Activated T-cell treated with anti-CD3 and anti-CD28 coated beads, Interleukin-2, amount 50 U/mL, for 4 hours (primary cell): ENCODE data around the gene RERE. TPM values are rescaled to one million over a fixed set of nuclear protein-coding genes. Genes with fewer than 3 reads are reported as not detected.
"Not testable (repeated sequence)": the region's sequence is repeated elsewhere in the genome, so short reads cannot be mapped to it uniquely, and the experiment has no call there.

Source experiments
- ATAC-seq, 2 donors: fragments of 200-7000 bp; cut with Tn5 transposase; one replicate each; pipeline ENCODE4 v1.10.0; 2021
- DNase-seq: peaks from one replicate; pipeline ENCODE4 v3.0.0-alpha.2; 2020
- H3K27me3 Mint-ChIP-seq: one replicate; pipeline ENCODE4 v1.8.0; 2021; ENCODE audit warnings: low read depth, mixed read lengths
- H3K36me3 Mint-ChIP-seq: one replicate; pipeline ENCODE4 v1.8.0; 2022; ENCODE audit warnings: mixed read lengths; ENCODE audit not compliant: insufficient read depth
- H3K4me1 Mint-ChIP-seq: one replicate; pipeline ENCODE4 v1.8.0; 2021; ENCODE audit warnings: low read depth, mixed read lengths
- H3K4me3 Mint-ChIP-seq: one replicate; pipeline ENCODE4 v1.8.0; 2021; ENCODE audit warnings: mild to moderate bottlenecking, moderate library complexity, mixed read lengths
- H3K9me3 Mint-ChIP-seq: one replicate; pipeline ENCODE4 v1.8.0; 2021; ENCODE audit warnings: mixed read lengths
- total RNA-seq, 3 donors: library from RNA; stranded (reverse); gene quantifications; one replicate each; pipeline ENCODE4 v1.2.1, GENCODE V29; 2021

The RERE gene
- total RNA-seq, 3 donors from 2014 or later: 40.5 to 53.4 (median 47.8) TPM

- no peak for DNase-seq
- H3K36me3 Mint-ChIP-seq: no peaks in the 10 kb centered on the region
- H3K9me3 Mint-ChIP-seq: no peaks in the 10 kb centered on the region
- no peak overlapping the region for H3K4me3 Mint-ChIP-seq
- H3K27me3 Mint-ChIP-seq: no peaks in the 10 kb centered on the region
- no peak for ATAC-seq
- H3K4me1 Mint-ChIP-seq: peaks cover 7% of the 10 kb centered on the region
Measured at GRCh38 chr1:8800416-8800815, 17.0 kb downstream of the RERE start.

DNA sequence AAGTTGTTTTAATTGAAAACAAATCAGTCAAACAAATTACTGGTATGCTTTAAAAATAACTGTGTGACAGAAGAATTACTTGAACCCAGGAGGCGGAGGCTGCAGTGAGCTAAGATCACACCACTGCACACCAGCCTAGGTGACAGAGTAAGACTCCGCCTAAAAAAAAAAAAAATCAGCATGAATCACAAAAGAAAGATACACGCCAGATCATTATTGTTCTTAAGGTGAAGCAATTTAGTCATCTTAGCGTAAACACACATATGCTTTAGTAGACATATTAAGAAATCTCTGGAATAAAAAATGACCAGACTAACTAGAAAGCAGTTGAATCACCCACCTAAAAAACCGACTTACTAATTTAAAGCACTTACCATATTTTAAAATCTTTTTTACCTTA is 20.2 kb downstream of the RERE start:
- no peaks in the 10 kb centered on the region for H3K27me3 Mint-ChIP-seq
- no peaks in the 10 kb centered on the region for H3K9me3 Mint-ChIP-seq
- H3K4me1 Mint-ChIP-seq: peaks cover 3% of the 10 kb centered on the region
- no peak overlapping the region for H3K4me3 Mint-ChIP-seq
- DNase-seq (no peak), ATAC-seq (no peak)
- H3K36me3 Mint-ChIP-seq: peaks cover 3% of the 10 kb centered on the region

DNA sequence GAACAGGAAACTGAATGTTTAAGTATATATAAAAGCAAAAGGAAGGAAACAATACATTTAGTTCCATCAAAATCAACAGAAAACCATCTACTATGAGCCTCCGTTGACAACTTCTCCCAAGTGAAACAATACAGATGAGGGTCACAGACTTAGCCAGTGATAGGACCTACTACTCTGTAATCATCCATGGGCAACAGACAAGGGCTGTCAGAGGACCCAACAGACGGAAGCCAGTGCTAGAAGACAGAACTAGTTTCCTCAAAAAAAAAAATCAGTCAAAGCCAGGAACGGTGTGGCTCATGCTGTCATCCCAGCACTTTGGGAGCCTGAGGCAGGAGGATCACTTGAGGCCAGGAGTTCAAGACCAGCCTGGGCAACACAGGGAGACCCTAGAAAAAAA is 20.6 kb downstream of the RERE start:
- ATAC-seq (no peak), DNase-seq (no peak)
- H3K27me3 Mint-ChIP-seq: no peaks in the 10 kb centered on the region
- peaks cover 3% of the 10 kb centered on the region for H3K36me3 Mint-ChIP-seq
- no peak overlapping the region for H3K4me3 Mint-ChIP-seq
- H3K9me3 Mint-ChIP-seq: no peaks in the 10 kb centered on the region
- peaks cover 3% of the 10 kb centered on the region for H3K4me1 Mint-ChIP-seq

DNA sequence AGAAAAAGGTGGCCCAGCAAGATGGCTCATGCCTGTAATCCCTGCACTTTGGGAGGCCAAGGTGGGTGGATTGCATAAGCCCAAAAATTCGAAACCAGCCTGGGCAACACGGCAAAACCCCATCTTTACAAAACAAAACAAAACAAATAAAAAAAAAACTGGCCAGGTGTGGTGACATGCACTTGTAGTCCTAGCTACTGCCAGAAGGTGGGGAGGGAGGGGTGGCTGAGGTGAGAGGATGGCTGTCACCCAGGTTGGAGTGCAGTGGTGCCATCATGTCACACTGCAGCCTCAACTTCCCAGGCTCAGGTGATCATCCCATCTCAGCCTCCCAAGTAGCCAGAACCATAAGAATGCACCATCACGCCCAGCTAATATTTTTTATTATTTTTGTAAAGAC is 22.8 kb downstream of the RERE start:
- ATAC-seq: no peak
- H3K4me1 Mint-ChIP-seq: peaks cover 3% of the 10 kb centered on the region
- H3K27me3 Mint-ChIP-seq: no peaks in the 10 kb centered on the region
- no peak for DNase-seq
- no peaks in the 10 kb centered on the region for H3K9me3 Mint-ChIP-seq
- no peak overlapping the region for H3K4me3 Mint-ChIP-seq
- H3K36me3 Mint-ChIP-seq: peaks cover 15% of the 10 kb centered on the region

- no peak for DNase-seq
- ATAC-seq: no peak
- Mint-ChIP-seq H3K36me3 (peaks cover 20% of the 10 kb centered on the region), H3K27me3 (no peaks in the 10 kb centered on the region), H3K4me1 (peaks cover 1% of the 10 kb centered on the region), H3K4me3 (no peak overlapping the region), H3K9me3 (no peaks in the 10 kb centered on the region)
Measured at GRCh38 chr1:8791819-8792218, 25.6 kb downstream of the RERE start.

- no peak overlapping the region for H3K4me3 Mint-ChIP-seq
- no peak for DNase-seq
- ATAC-seq: no peak
- H3K27me3 Mint-ChIP-seq: no peaks in the 10 kb centered on the region
- H3K36me3 Mint-ChIP-seq: peaks cover 20% of the 10 kb centered on the region
- no peaks in the 10 kb centered on the region for H3K4me1 Mint-ChIP-seq
- H3K9me3 Mint-ChIP-seq: no peaks in the 10 kb centered on the region
Measured at GRCh38 chr1:8790987-8791386, 26.5 kb downstream of the RERE start.

- Mint-ChIP-seq H3K27me3 (no peaks in the 10 kb centered on the region), H3K4me1 (peaks cover 1% of the 10 kb centered on the region), H3K4me3 (no peak overlapping the region), H3K36me3 (peaks cover 22% of the 10 kb centered on the region), H3K9me3 (no peaks in the 10 kb centered on the region)
- DNase-seq: no peak
- no peak for ATAC-seq
Measured at GRCh38 chr1:8790478-8790877, 27.0 kb downstream of the RERE start.

GRCh38 chr1:8789314-8790214 is 27.9 kb downstream of the RERE start:
- Mint-ChIP-seq H3K4me3 (no peak overlapping the region), H3K4me1 (peaks cover 1% of the 10 kb centered on the region), H3K9me3 (no peaks in the 10 kb centered on the region), H3K36me3 (peaks cover 22% of the 10 kb centered on the region), H3K27me3 (no peaks in the 10 kb centered on the region)
- DNase-seq (no peak), ATAC-seq (no peak)

DNA sequence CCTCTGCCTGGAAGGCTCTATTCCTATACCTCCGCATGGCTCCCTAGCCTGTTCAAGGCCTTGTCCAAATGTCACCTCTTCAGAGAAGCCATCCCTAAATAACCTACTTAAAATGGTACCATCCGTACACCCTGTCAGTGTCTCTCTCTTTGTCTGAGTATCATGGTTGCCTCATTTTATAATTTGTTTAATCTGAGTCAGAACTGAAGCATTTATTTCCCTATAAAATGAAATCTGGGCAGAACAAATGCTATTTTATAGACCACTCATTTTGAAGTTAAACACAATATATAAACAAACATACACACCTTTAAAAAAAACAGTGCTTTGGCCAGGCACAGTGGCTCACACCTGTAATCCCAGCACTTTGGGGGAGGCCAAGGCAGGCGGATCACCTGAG is 30.2 kb downstream of the RERE start:
- H3K4me3 Mint-ChIP-seq: no peak overlapping the region
- DNase-seq (no peak), ATAC-seq (no peak)
- peaks cover 21% of the 10 kb centered on the region for H3K36me3 Mint-ChIP-seq
- peaks cover 1% of the 10 kb centered on the region for H3K4me1 Mint-ChIP-seq
- no peaks in the 10 kb centered on the region for H3K27me3 Mint-ChIP-seq
- no peaks in the 10 kb centered on the region for H3K9me3 Mint-ChIP-seq

GRCh38 chr1:8786204-8786603 is 31.2 kb downstream of the RERE start:
- not testable (repeated sequence) for DNase-seq, H3K4me3 Mint-ChIP-seq, H3K9me3 Mint-ChIP-seq, H3K27me3 Mint-ChIP-seq, ATAC-seq, H3K4me1 Mint-ChIP-seq
- peaks cover 17% of the 10 kb centered on the region for H3K36me3 Mint-ChIP-seq

GRCh38 chr1:8782955-8783354 is 34.5 kb downstream of the RERE start:
- DNase-seq: no peak
- H3K9me3 Mint-ChIP-seq: no peaks in the 10 kb centered on the region
- H3K4me1 Mint-ChIP-seq: peaks cover 15% of the 10 kb centered on the region
- no peak overlapping the region for H3K4me3 Mint-ChIP-seq
- H3K27me3 Mint-ChIP-seq: no peaks in the 10 kb centered on the region
- H3K36me3 Mint-ChIP-seq: peaks cover 4% of the 10 kb centered on the region
- no peak for ATAC-seq

- Mint-ChIP-seq H3K36me3 (peaks cover 4% of the 10 kb centered on the region), H3K4me1 (peaks cover 15% of the 10 kb centered on the region), H3K4me3 (no peak overlapping the region), H3K9me3 (no peaks in the 10 kb centered on the region), H3K27me3 (no peaks in the 10 kb centered on the region)
- ATAC-seq (no peak), DNase-seq (no peak)
Measured at GRCh38 chr1:8782001-8782620, 35.3 kb downstream of the RERE start.

GRCh38 chr1:8780405-8780804 is 37.0 kb downstream of the RERE start:
- H3K27me3 Mint-ChIP-seq: no peaks in the 10 kb centered on the region
- ATAC-seq: no peak
- peaks cover 2% of the 10 kb centered on the region for H3K36me3 Mint-ChIP-seq
- DNase-seq: no peak
- no peak overlapping the region for H3K4me3 Mint-ChIP-seq
- peaks cover 14% of the 10 kb centered on the region for H3K4me1 Mint-ChIP-seq
- H3K9me3 Mint-ChIP-seq: no peaks in the 10 kb centered on the region

GRCh38 chr1:8777867-8778266 is 39.6 kb downstream of the RERE start:
- Mint-ChIP-seq H3K27me3 (no peaks in the 10 kb centered on the region), H3K4me3 (no peak overlapping the region), H3K4me1 (peaks cover 14% of the 10 kb centered on the region), H3K36me3 (peaks cover 3% of the 10 kb centered on the region), H3K9me3 (no peaks in the 10 kb centered on the region)
- no peak for ATAC-seq
- no peak for DNase-seq

- no peak for ATAC-seq
- Mint-ChIP-seq H3K4me3 (no peak overlapping the region), H3K27me3 (no peaks in the 10 kb centered on the region), H3K36me3 (peaks cover 3% of the 10 kb centered on the region), H3K4me1 (peaks cover 9% of the 10 kb centered on the region), H3K9me3 (no peaks in the 10 kb centered on the region)
- DNase-seq: no peak
Measured at GRCh38 chr1:8776104-8776503, 41.3 kb downstream of the RERE start.
